HG02642 (cell line): ENCODE measurements around the gene ARHGEF5.
"Not testable (repeated sequence)": the region's sequence is repeated elsewhere in the genome, so short reads cannot be mapped to it uniquely, and the experiment has no call there.

ENCODE experiments used
- ATAC-seq: cut with Tn5 transposase; IDR thresholded peaks from one replicate; pipeline ENCODE4 v1.9.1; 2021; ENCODE audit warnings: mild to moderate bottlenecking; ENCODE audit not compliant: unreplicated experiment, poor library complexity

ARHGEF5 gene

DNA sequence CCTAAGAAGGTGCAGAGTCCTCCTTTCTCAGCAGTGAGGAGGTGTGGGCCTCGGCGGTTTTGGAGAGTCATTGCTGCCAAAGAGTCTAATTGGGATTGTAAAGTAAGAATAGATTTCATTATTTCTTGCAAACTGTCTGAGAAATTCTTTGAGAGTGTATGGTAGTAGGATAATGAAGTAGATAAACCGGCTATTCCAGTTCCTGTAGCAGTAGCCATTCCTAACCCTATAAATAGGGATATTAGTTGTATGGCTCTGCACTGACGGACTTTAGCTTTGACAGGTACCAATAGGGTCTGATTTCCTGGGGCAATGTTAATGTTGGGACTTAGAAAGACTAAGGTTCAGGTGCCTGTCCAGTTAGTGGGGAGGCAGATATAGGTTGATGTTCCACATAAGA is 63.7 kb downstream of the ARHGEF5 start:
- ATAC-seq = not testable (repeated sequence)

DNA sequence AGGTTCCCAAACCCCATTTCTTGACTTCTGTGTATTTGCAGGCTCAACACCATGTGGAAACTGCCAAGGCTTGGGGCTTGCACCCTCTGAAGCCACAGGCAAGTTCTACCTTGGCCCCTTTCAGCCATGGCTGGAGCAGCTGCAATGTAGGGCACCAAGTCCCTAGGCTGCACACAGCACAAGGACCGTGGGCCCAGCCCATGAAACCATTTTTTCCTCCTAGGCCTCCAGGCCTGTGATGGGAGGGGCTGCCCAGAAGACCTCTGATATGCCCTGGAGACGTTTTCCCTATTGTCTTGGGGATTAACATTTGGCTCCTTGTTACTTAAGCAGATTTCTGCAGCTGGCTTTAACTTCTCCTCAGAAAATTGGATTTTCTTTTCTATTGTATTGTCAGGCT is 72.3 kb downstream of the ARHGEF5 start:
- ATAC-seq = not testable (repeated sequence)

DNA sequence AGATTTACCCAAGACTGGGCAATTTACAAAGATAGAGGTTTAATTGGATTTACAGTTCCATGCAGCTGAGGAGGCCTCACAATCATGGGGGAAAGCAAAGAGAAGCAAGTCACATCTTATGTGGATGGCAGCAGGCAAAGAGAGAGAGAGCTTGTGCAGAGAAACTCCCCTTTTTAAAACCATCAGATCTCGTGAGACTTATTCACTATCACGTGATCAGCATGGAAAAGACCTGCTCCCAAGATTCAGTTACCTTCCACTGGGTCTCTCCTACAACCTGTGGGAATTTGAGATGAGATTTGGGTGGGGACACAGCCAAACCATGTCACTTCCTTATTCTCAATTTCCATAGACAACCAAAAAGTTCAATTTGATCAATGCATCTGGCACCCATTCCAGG is 73.2 kb downstream of the ARHGEF5 start:
- ATAC-seq = no peak
